K562 (cell line): ENCODE data around the gene S100P. TPM values are rescaled to one million over a fixed set of nuclear protein-coding genes. Genes with fewer than 3 reads are reported as not detected.

Source experiments
- ARID2 ChIP-seq: fragments of 450-650 bp; IDR thresholded peaks from 2 replicates; pipeline ENCODE4 v1.6.1; 2017; ENCODE audit warnings: antibody characterized with exemption, mild to moderate bottlenecking
- ATF7 ChIP-seq: fragments of 450-650 bp; IDR thresholded peaks from 2 replicates; pipeline ENCODE4 v1.7.1; 2014; ENCODE audit warnings: mild to moderate bottlenecking, moderate library complexity
- CHD4 ChIP-seq: fragments of 200-600 bp; sonication (generic); IDR thresholded peaks from 3 replicates; pipeline ENCODE4 v1.6.1; 2012; ENCODE audit warnings: low read depth, mild to moderate bottlenecking, mixed read lengths, low read length, inconsistent platforms; ENCODE audit not compliant: insufficient read depth, insufficient replicate concordance, poor library complexity, severe bottlenecking
- CLOCK ChIP-seq: fragments of 250-450 bp; sonication (Bioruptor Pico); IDR thresholded peaks from 2 replicates; pipeline ENCODE4 v1.4.0; 2020; ENCODE audit warnings: mild to moderate bottlenecking, moderate library complexity, borderline replicate concordance
- COPS2 ChIP-seq: fragments of 450-650 bp; conservative IDR thresholded peaks from 2 replicates; pipeline ENCODE4 v1.6.1; 2016; ENCODE audit warnings: mild to moderate bottlenecking, moderate library complexity
- FOXJ2 ChIP-seq: fragments of 200-800 bp; sonication (Bioruptor generic); IDR thresholded peaks from 2 replicates; pipeline ENCODE4 v1.6.1; 2016; ENCODE audit warnings: missing genetic modification characterization, missing compliant biosample characterization
- MTA1 ChIP-seq: fragments of 450-650 bp; IDR thresholded peaks from 2 replicates; pipeline ENCODE4 v1.6.1; 2017; ENCODE audit warnings: borderline replicate concordance
- POLR2A ChIP-seq: fragments of 450-650 bp; conservative IDR thresholded peaks from 2 replicates; pipeline ENCODE4 v1.6.1; 2016
- RCOR1 ChIP-seq, 2 experiments: IDR thresholded peaks; 2 replicates each; pipeline ENCODE4 v1.6.1; 2012; ENCODE audit warnings: low read depth in 2 of 2, low read length in 2 of 2, borderline replicate concordance in 1 of 2, improper control_type of control experiment in 1 of 2
- REST ChIP-seq, 2 experiments: fragments of 450-650 bp; formaldehyde crosslinking in 1 of 2; IDR thresholded peaks; 2 replicates each; pipeline versions ENCODE4 v1.4.0 to v1.6.1; 2014 to 2020; ENCODE audit warnings: mild to moderate bottlenecking in 2 of 2, borderline replicate concordance in 1 of 2, low read depth in 1 of 2
- ZBTB49 ChIP-seq: sonication (generic); formaldehyde crosslinking; IDR thresholded peaks from 2 replicates; pipeline ENCODE4 v1.8.0; 2022; ENCODE audit warnings: missing genetic modification reagents, mild to moderate bottlenecking, borderline replicate concordance
- ZKSCAN8 ChIP-seq: fragments of 200-800 bp; sonication (Bioruptor generic); IDR thresholded peaks from 2 replicates; pipeline ENCODE4 v1.6.1; 2016; ENCODE audit warnings: missing genetic modification characterization, missing compliant biosample characterization
- polyA plus RNA-seq, 8 experiments: library from polyadenylated mRNA; depleted of rRNA in 4 of 8; stranded (reverse) in 5 of 8; unstranded in 3 of 8; fragments of >200 nt; fragmentation: Nextera tagmentation in 2 of 8; fragmentation: Illumina TruSeq in 1 of 8; extraction: Ambion mirVana in 2 of 8; extraction: Trizol in 1 of 8; gene quantifications; 2 replicates each; pipeline versions ENCODE4 v1.2.1 to v1.2.3, GENCODE V29; 2011 to 2014; ENCODE audit warnings: inconsistent platforms in 1 of 8, missing spikeins in 1 of 8
- total RNA-seq, 7 experiments: library from RNA; depleted of rRNA in 6 of 7; stranded (reverse); fragments of >200 nt in 6 of 7; fragmentation: Illumina TruSeq in 2 of 7; extraction: Trizol in 2 of 7; gene quantifications; 2 replicates each; pipeline versions ENCODE4 v1.2.1 to v1.2.3, GENCODE V29; 2011 to 2021; ENCODE audit warnings: low replicate concordance in 1 of 7

Gene S100P
- total and polyA plus RNA-seq, 9 of the 15 experiments (the other 6 are each of a cell fraction or from before 2014, with no cell fraction given) = 4.1 to 23.8 (median 7.5) TPM

GRCh38 chr4:6716018-6716911, 22.6 kb downstream of the S100P start, which contains the start of gene BLOC1S4 (continued):
- TF ChIP-seq REST (IDR thresholded peaks at IDR 0.05; ENCODE audit: borderline replicate concordance) (no peak; the same call in 1 of the 2 replicates), REST (CRISPR knock-in tag; IDR thresholded peaks at IDR 0.05; ENCODE audit: low read depth) (peak; percentile 85; the same call in 1 of the 2 replicates), FOXJ2 (tag) (peak; percentile 66; the same call in 1 of the 2 replicates), POLR2A (peak; percentile 81), CHD4 (no peak), ARID2 (no peak), MTA1 (no peak), ZBTB49 (CRISPR knock-in tag) (no peak), COPS2 (no peak), ATF7 (peak; percentile 75), ZKSCAN8 (CRISPR knock-in tag) (peak; percentile 33; the same call in 1 of the 2 replicates), CLOCK (no peak; the same call in 1 of the 2 replicates), RCOR1 (IDR thresholded peaks at IDR 0.05; ENCODE audit: borderline replicate concordance in 1 of 2, low read depth in 2 of 2, low read length in 2 of 2) (no peak)
